IMR-90 (cell line): Measurements from ENCODE around the gene FAM32A. TPM values are rescaled to one million over a fixed set of nuclear protein-coding genes. Genes with fewer than 3 reads are reported as not detected.

Experiments
- ATAC-seq: fragments of 200-7000 bp; cut with Tn5 transposase; 2 replicates; pipeline ENCODE4 v1.9.1; 2020; ENCODE audit warnings: low read depth, mild to moderate bottlenecking, moderate library complexity
- BruUV-seq: library from RNA; stranded (reverse); fragments of 400-500 nt; replicated peaks from 2 replicates; lab custom pipeline; 2021; lab: Mats Ljungman, UMichigan
- CTCF ChIA-PET: fragments of 300-600 bp; formaldehyde crosslinking; extraction: SDS; loops from one replicate; lab custom pipeline; 2021; ENCODE audit warnings: antibody characterized with exemption; lab: Yijun Ruan, JAX
- POLR2A ChIA-PET: fragments of 300-600 bp; sonication (Branson Sonifier 250); formaldehyde crosslinking; loops from one replicate; lab custom pipeline; 2022; ENCODE audit warnings: antibody characterized with exemption; ENCODE audit not compliant: unreplicated experiment; lab: Charles Lee
- DNase-seq: peaks from one replicate; pipeline ENCODE4 v3.0.0; 2013
- H2AFZ ChIP-seq: replicated peaks from 2 replicates; pipeline ENCODE3; 2013; ENCODE audit warnings: low read length, mild to moderate bottlenecking; ENCODE audit not compliant: poor library complexity
- H2AK5ac ChIP-seq: 2 replicates; pipeline ENCODE4 v1.6.1; 2013; ENCODE audit warnings: low read depth, low read length, inconsistent platforms
- H2AK9ac ChIP-seq: replicated peaks from 2 replicates; pipeline ENCODE3; 2013; ENCODE audit warnings: mild to moderate bottlenecking, low read depth, low read length, moderate library complexity; ENCODE audit not compliant: poor library complexity
- H2BK120ac ChIP-seq: 2 replicates; pipeline ENCODE4 v1.6.1; 2013; ENCODE audit warnings: low read depth, low read length, inconsistent platforms
- H2BK15ac ChIP-seq: 3 replicates; pipeline ENCODE4 v1.6.1; 2013; ENCODE audit warnings: low read depth, low read length, inconsistent platforms
- H2BK20ac ChIP-seq: 2 replicates; pipeline ENCODE4 v1.6.1; 2013; ENCODE audit warnings: low read depth, mild to moderate bottlenecking, inconsistent platforms, low read length, moderate library complexity
- H2BK5ac ChIP-seq: 2 replicates; pipeline ENCODE4 v1.6.1; 2013; ENCODE audit warnings: mild to moderate bottlenecking, low read depth, low read length, inconsistent platforms; ENCODE audit not compliant: poor library complexity, severe bottlenecking
- H3K14ac ChIP-seq: replicated peaks from 2 replicates; pipeline ENCODE4 v1.6.1; 2013; ENCODE audit warnings: low read depth, low read length, inconsistent platforms
- H3K18ac ChIP-seq: 2 replicates; pipeline ENCODE4 v1.6.1; 2013; ENCODE audit warnings: low read depth, low read length, control low read depth
- H3K23ac ChIP-seq: 2 replicates; pipeline ENCODE4 v1.6.1; 2013; ENCODE audit warnings: low read depth, low read length, inconsistent platforms
- H3K27ac ChIP-seq: 2 replicates; pipeline ENCODE4 v1.5.1; 2013; ENCODE audit warnings: mild to moderate bottlenecking, control low read depth, low read length; ENCODE audit not compliant: insufficient read depth
- H3K27me3 ChIP-seq: 2 replicates; pipeline ENCODE4 v1.6.1; 2013; ENCODE audit warnings: low read length; ENCODE audit not compliant: control insufficient read depth, insufficient read depth
- H3K36me3 ChIP-seq: 2 replicates; pipeline ENCODE4 v1.6.1; 2013; ENCODE audit warnings: low read length, mixed read lengths; ENCODE audit not compliant: control insufficient read depth, insufficient read depth
- H3K4ac ChIP-seq: 2 replicates; pipeline ENCODE4 v1.6.1; 2013; ENCODE audit warnings: low read depth, low read length, inconsistent platforms
- H3K4me1 ChIP-seq: 2 replicates; pipeline ENCODE4 v1.6.1; 2013; ENCODE audit warnings: low read length, mixed read lengths; ENCODE audit not compliant: control insufficient read depth, insufficient read depth
- H3K4me2 ChIP-seq: 2 replicates; pipeline ENCODE4 v1.6.1; 2013; ENCODE audit warnings: low read depth, mild to moderate bottlenecking, control low read depth, low read length, moderate library complexity
- H3K4me3 ChIP-seq: 2 replicates; pipeline ENCODE4 v1.5.1; 2013; ENCODE audit warnings: low read depth, mild to moderate bottlenecking, control low read depth, low read length, moderate library complexity; ENCODE audit not compliant: insufficient read depth
- H3K56ac ChIP-seq: 2 replicates; pipeline ENCODE4 v1.6.1; 2013; ENCODE audit warnings: low read length, inconsistent platforms; ENCODE audit not compliant: insufficient read depth; ENCODE audit errors: extremely low read depth
- H3K79me1 ChIP-seq, 2 experiments: 2 replicates each; pipeline ENCODE4 v1.6.1; 2013; ENCODE audit warnings: low read length in 2 of 2, inconsistent platforms in 1 of 2, low read depth in 1 of 2
- H3K9ac ChIP-seq: 2 replicates; pipeline ENCODE4 v1.6.1; 2013; ENCODE audit warnings: low read depth, low read length, control low read depth
- H3K9me1 ChIP-seq: 2 replicates; pipeline ENCODE4 v1.6.1; 2013; ENCODE audit warnings: low read length, inconsistent platforms; ENCODE audit not compliant: insufficient read depth
- H3K9me3 ChIP-seq: 2 replicates; pipeline ENCODE4 v1.6.1; 2013; ENCODE audit warnings: low read length; ENCODE audit not compliant: control insufficient read depth, insufficient read depth
- H4K20me1 ChIP-seq: 2 replicates; pipeline ENCODE4 v1.6.1; 2013; ENCODE audit warnings: low read length, inconsistent platforms; ENCODE audit not compliant: insufficient read depth
- H4K5ac ChIP-seq: 2 replicates; pipeline ENCODE4 v1.6.1; 2013; ENCODE audit warnings: mild to moderate bottlenecking, low read depth, low read length, control low read depth
- H4K8ac ChIP-seq, 2 experiments: 2 replicates each; pipeline ENCODE4 v1.6.1; 2013; ENCODE audit warnings: low read depth in 2 of 2, low read length in 2 of 2, control low read depth in 1 of 2, inconsistent platforms in 1 of 2
- H4K91ac ChIP-seq: 2 replicates; pipeline ENCODE4 v1.6.1; 2013; ENCODE audit warnings: low read depth, low read length, inconsistent platforms; ENCODE audit not compliant: insufficient read depth
- BHLHE40 ChIP-seq: fragments of 150-350 bp; IDR thresholded peaks from 2 replicates; pipeline ENCODE4 v1.6.1; 2016; ENCODE audit warnings: mild to moderate bottlenecking, low read depth, low read length
- CEBPB ChIP-seq: IDR thresholded peaks from 2 replicates; pipeline ENCODE4 v1.6.1; 2012; ENCODE audit warnings: low read depth, low read length, improper control_type of control experiment
- CHD1 ChIP-seq: IDR thresholded peaks from 2 replicates; pipeline ENCODE4 v1.6.1; 2012; ENCODE audit warnings: low read depth, low read length, improper control_type of control experiment
- ELK1 ChIP-seq: fragments of 150-350 bp; IDR thresholded peaks from 2 replicates; pipeline ENCODE4 v1.6.1; 2016; ENCODE audit warnings: low read depth, mild to moderate bottlenecking, low read length, moderate library complexity, borderline replicate concordance
- FOS ChIP-seq: fragments of 150-350 bp; IDR thresholded peaks from 2 replicates; pipeline ENCODE4 v1.6.1; 2016; ENCODE audit warnings: low read depth, low read length
- MAZ ChIP-seq: IDR thresholded peaks from 2 replicates; pipeline ENCODE4 v1.6.1; 2012; ENCODE audit warnings: low read depth, mild to moderate bottlenecking, low read length, improper control_type of control experiment, moderate library complexity, borderline replicate concordance
- NFE2L2 ChIP-seq: fragments of 150-350 bp; IDR thresholded peaks from 2 replicates; pipeline ENCODE4 v1.6.1; 2016; ENCODE audit warnings: low read depth, mild to moderate bottlenecking, low read length
- RAD21 ChIP-seq: IDR thresholded peaks from 2 replicates; pipeline ENCODE4 v1.6.1; 2012; ENCODE audit warnings: low read length, improper control_type of control experiment
- RCOR1 ChIP-seq: IDR thresholded peaks from 2 replicates; pipeline ENCODE4 v1.6.1; 2012; ENCODE audit warnings: mild to moderate bottlenecking, low read length, improper control_type of control experiment; ENCODE audit not compliant: insufficient replicate concordance
- SMC3 ChIP-seq: fragments of 150-350 bp; IDR thresholded peaks from 2 replicates; pipeline ENCODE4 v1.6.1; 2016; ENCODE audit warnings: low read depth, mild to moderate bottlenecking, antibody characterized with exemption, low read length, moderate library complexity
- WGBS, 2 experiments: methylation state at CpG; one replicate each; pipeline versions ENCODE4 v1.1.5 to v1.1.7; 2013; ENCODE audit warnings: missing lambda C conversion rate in 2 of 2; ENCODE audit not compliant: insufficient read length in 1 of 2; ENCODE audit errors: extremely low coverage in 2 of 2; 5-methylcytosine and 5-hydroxymethylcytosine counted together
- dilution Hi-C: fragments of 300-500 bp; cut with HindIII; formaldehyde crosslinking; loops from one replicate; pipeline ENCODE4 v1.14.3; 2018; ENCODE audit warnings: low sequenced_read_pairs; ENCODE audit not compliant: unreplicated experiment
- in situ Hi-C: fragments of 300-500 bp; cut with MboI; formaldehyde crosslinking; loops from 3 replicates; pipeline ENCODE4 v1.14.3; 2019; ENCODE audit warnings: low sequenced_read_pairs, inconsistent platforms, mixed read lengths
- intact Hi-C: fragments of 100-400 bp; cut with micrococcal nuclease; formaldehyde crosslinking; loops from 2 replicates; pipeline ENCODE4 v1.10.0; 2022
- polyA plus RNA-seq, 3 experiments: library from polyadenylated mRNA; depleted of rRNA; stranded (reverse); fragments of >200 nt; gene quantifications; 2 replicates each; pipeline ENCODE4 v1.2.3, GENCODE V29; 2012; ENCODE audit warnings: low replicate concordance in 1 of 3
- total RNA-seq: library from RNA; depleted of rRNA; stranded (reverse); fragments of >200 nt; gene quantifications from 2 replicates; pipeline ENCODE4 v1.2.3, GENCODE V29; 2012
- TF ChIP-seq, protein P1 (sequence below): conservative IDR thresholded peaks from 2 replicates; pipeline ENCODE4 v1.5.1; 2012; ENCODE audit warnings: mild to moderate bottlenecking, low read depth, low read length, improper control_type of control experiment
- TF ChIP-seq, protein P2 (sequence below): fragments of 150-350 bp; IDR thresholded peaks from 2 replicates; pipeline ENCODE4 v1.6.1; 2017; ENCODE audit warnings: mild to moderate bottlenecking, antibody characterized with exemption, low read length, low read depth

The FAM32A gene
- total and polyA plus RNA-seq, 2 of the 4 experiments (the other 2 are of a cell fraction), result 99.5 to 130 TPM

GRCh38 chr19:16217716-16218451 lies 32.7 kb downstream of the FAM32A start (continued):
- TF ChIP-seq MAZ, result no peak

GRCh38 chr19:16218851-16219250 lies 33.6 kb downstream of the FAM32A start:
- Histone ChIP-seq H3K36me3 (peaks cover 47% of the 10 kb centered on the region), H2AK5ac (no peak overlapping the region), H3K23ac (no peak overlapping the region), H3K14ac (no peak overlapping the region), H3K4me1 (no peaks in the 10 kb centered on the region), H3K9ac (no peak overlapping the region), H4K20me1 (peaks cover 24% of the 10 kb centered on the region), H3K4me2 (no peak overlapping the region), H3K9me1 (peaks cover 9% of the 10 kb centered on the region; the same call in 1 of the 2 replicates), H4K91ac (no peak overlapping the region), H2AFZ (no peak overlapping the region), H3K56ac (no peak overlapping the region), H2BK120ac (no peak overlapping the region), H4K5ac (no peak overlapping the region), H2BK5ac (no peak overlapping the region), H4K8ac (no peak overlapping the region), H3K4me3 (no peak overlapping the region), H2AK9ac (no peak overlapping the region), H3K27ac (no peak overlapping the region), H2BK20ac (no peak overlapping the region), H3K9me3 (peaks cover 28% of the 10 kb centered on the region), H3K79me1 (peaks cover 34 to 49% of the 10 kb centered on the region in 2 experiments), H2BK15ac (no peak overlapping the region), H3K18ac (no peak overlapping the region), H3K27me3 (no peaks in the 10 kb centered on the region), H3K4ac (no peak overlapping the region)
- ChIA-PET CTCF (interaction anchor here (0.6 kb wide), 2 partner anchors 204 to 574 kb away, joined by 3 read pairs; no protein-coding TSS in a partner anchor), POLR2A (no interaction called here)
- no peak for DNase-seq
- in situ Hi-C loops, result no loop called here
- no CpG with 5 or more reads among the region's 2 CpGs for WGBS, 2 experiments
- no peak for ATAC-seq
- intact Hi-C loops, result no loop called here
- dilution Hi-C loops, result no loop called here
- no TSS peak for BruUV-seq
- no peak for TF ChIP-seq NFE2L2
- TF ChIP-seq, protein P1, sequence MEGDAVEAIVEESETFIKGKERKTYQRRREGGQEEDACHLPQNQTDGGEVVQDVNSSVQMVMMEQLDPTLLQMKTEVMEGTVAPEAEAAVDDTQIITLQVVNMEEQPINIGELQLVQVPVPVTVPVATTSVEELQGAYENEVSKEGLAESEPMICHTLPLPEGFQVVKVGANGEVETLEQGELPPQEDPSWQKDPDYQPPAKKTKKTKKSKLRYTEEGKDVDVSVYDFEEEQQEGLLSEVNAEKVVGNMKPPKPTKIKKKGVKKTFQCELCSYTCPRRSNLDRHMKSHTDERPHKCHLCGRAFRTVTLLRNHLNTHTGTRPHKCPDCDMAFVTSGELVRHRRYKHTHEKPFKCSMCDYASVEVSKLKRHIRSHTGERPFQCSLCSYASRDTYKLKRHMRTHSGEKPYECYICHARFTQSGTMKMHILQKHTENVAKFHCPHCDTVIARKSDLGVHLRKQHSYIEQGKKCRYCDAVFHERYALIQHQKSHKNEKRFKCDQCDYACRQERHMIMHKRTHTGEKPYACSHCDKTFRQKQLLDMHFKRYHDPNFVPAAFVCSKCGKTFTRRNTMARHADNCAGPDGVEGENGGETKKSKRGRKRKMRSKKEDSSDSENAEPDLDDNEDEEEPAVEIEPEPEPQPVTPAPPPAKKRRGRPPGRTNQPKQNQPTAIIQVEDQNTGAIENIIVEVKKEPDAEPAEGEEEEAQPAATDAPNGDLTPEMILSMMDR, result no peak
- no peak for TF ChIP-seq MAZ
- no peak for TF ChIP-seq CHD1
- TF ChIP-seq CEBPB, result no peak
- TF ChIP-seq RAD21, result no peak
- TF ChIP-seq, protein P2, sequence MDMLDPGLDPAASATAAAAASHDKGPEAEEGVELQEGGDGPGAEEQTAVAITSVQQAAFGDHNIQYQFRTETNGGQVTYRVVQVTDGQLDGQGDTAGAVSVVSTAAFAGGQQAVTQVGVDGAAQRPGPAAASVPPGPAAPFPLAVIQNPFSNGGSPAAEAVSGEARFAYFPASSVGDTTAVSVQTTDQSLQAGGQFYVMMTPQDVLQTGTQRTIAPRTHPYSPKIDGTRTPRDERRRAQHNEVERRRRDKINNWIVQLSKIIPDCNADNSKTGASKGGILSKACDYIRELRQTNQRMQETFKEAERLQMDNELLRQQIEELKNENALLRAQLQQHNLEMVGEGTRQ, result no peak
- no peak for TF ChIP-seq FOS
- no peak for TF ChIP-seq BHLHE40
- TF ChIP-seq SMC3, result no peak
- no peak for TF ChIP-seq RCOR1
- no peak for TF ChIP-seq ELK1
